Posterior vena cava (tissue), 2 donors: ENCODE measurements around the gene ID2. TPM values are rescaled to one million over a fixed set of nuclear protein-coding genes. Genes with fewer than 3 reads are reported as not detected.
A peak's percentile ranks its signal among the peaks of the same experiment; 100 is the strongest.

ENCODE experiments used
- DNase-seq: peaks from one replicate; pipeline ENCODE4 v3.0.0-alpha.2; 2020; ENCODE audit warnings: low spot score
- intact Hi-C, 2 donors: fragments of 100-400 bp; cut with DNase I; formaldehyde crosslinking; loops; one replicate each; pipeline versions ENCODE4 v1.14.1 to v1.14.2; 2022 to 2023
- total RNA-seq, 2 donors: library from RNA; stranded (reverse); fragmentation: NEBNext Ultra II Directional; extraction: Animal tissue kit (Norgen Biotek cat#: 25700); gene quantifications; one replicate each; pipeline ENCODE4 v1.2.1, GENCODE V29; 2021
- donor health status: DM: yes; HTN: yes; CAD: no.
- donor health status: DM: yes; HTN: yes; CAD: no.

The ID2 gene
- total RNA-seq, 2 donors from 2014 or later, result 82.2 to 135 TPM

DNA sequence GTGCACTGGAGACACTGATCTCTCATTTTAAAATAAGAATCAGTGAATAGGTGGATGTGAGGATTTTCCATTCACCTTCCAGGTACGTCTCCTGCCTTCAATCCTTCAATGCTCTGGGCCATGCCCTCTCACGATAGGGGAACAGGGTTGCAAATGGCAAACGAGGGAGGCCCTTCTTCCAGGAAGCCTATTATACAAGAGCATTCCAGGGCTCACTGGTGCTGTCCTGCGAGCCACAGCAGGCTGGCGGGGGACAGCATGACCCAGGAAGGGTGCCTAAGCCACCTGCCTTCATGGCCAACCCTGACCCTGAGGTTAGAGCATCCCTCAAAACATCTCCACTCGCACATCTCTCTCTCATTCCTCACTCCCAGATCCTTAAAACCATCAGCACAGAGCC lies 20.6 kb upstream of the ID2 start:
- intact Hi-C loops, result no loop called here
- DNase-seq, result peak; percentile 46

DNA sequence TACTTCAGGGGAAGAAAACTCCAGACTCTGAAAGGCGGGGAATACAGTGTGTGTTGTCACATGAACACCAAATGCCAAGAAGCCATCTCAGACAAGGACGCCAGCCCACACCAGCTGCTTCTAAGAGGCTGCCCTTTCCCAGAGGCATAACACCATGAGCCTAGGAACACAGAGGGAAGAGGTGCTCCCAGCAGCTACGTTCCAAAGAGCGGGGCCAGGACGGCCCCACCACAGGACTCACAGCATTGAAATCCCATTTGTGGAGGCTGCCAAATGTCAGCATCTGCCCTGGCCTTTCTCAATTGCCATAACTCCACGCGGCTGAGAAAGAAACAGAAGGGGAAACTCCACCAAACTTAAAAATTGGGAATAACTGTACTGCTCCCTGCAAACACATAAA lies 20.1 kb upstream of the ID2 start:
- intact Hi-C loops, result no loop called here
- peak; percentile 83 for DNase-seq

DNA sequence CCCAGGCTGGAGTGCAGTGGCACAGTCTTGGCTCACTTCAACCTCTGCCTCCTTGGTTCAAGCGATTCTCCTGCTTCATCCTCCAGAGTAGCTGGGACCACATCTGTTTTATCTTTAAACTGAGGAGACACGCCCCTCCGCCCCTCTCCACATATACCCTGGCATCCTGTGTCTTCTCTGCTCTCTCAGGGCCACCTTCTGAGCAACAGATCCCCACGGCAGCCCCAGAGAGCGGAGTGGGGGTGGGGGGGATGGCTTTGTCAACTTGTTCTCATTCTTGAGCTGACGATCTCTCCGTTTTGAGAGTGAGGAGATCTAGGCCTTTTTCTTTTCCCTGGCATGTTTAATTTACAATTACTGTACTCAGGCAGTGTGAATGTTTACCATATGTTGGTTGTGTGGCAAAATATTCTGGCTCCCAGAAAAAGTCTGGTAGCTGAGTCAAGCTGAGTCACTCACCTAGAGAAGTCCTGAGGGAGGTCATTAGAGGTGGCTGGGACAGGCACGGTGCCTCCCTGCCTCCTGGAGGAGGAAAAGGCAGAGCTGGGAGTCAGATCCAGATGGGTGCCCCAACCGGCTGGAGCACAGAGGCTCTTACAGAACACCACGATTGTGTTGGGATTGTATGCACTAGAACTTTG lies 19.5 kb upstream of the ID2 start:
- no peak for DNase-seq
- intact Hi-C loops, result no loop called here

DNA sequence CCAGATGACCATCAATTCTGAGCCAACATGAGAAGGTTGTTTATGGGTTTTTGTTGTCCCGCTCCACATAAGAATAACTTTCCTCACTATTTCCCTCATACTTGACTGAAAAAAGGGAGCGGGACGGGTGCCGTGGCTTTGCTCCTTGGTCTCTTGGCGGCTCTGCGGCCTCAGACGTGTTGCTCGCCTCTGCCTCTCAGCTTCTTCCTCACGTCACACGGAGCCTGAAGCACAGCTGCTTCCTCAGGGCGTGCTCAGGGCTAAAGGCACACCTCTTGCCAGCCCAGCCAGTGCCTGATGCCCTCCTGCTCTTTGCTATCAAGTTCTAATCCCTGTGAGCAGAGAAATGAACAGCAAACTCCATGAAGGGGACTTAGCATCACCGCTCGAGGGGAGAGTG lies 17.9 kb upstream of the ID2 start:
- no peak for DNase-seq
- intact Hi-C loops, result no loop called here

DNA sequence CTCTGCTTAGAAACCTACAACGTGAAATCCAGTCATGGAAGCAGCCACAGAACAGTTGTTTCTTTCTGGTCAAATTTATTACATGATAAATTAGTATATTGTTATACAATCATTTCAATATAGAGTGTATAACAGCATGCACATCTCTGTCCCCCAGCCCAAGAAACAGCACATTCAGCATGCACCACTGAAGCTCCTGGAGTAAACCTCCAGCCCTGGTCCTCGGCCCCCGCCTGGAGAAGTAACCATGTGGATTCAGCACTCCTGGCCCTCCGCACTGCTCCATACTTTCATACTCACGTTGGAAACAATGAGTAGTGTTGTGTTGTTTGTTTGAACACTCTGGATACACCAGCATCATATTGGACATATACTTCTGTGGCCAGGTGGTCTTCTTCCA lies 15.3 kb upstream of the ID2 start:
- DNase-seq, result no peak
- intact Hi-C loops, result loop anchor here in 1 of 2 donors (5.0 kb wide), 1 partner anchor 129 kb away; no protein-coding TSS in a partner anchor

DNA sequence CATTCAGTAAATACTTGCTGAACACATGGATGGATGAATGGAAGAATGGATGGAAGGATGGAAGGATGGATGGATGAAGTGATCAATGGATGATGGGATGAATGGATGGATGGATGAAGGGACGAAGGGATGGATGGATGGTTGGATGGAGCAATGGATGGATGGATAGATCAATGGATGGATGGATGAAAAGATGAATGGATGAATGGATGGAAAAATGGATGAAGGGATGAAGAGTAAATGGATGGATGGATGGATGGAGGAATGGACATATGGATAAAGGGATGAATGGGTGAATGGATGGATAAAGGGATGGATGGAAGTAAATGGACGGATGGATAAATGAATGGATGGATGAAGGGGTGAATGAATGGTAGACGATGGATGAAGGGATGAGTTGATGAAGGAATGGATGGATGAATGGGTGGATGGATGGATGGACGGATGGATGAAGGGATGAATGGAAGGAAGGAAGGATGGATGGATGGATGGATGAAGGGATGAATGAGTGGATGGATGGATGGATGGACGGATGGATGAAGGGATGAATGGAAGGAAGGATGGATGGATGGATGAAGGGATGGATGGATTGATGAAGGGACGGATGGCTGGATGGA lies 13.9 kb upstream of the ID2 start:
- no peak for DNase-seq
- intact Hi-C loops, result loop anchor here in 1 of 2 donors (5.0 kb wide), 1 partner anchor 131 kb away; no protein-coding TSS in a partner anchor

DNA sequence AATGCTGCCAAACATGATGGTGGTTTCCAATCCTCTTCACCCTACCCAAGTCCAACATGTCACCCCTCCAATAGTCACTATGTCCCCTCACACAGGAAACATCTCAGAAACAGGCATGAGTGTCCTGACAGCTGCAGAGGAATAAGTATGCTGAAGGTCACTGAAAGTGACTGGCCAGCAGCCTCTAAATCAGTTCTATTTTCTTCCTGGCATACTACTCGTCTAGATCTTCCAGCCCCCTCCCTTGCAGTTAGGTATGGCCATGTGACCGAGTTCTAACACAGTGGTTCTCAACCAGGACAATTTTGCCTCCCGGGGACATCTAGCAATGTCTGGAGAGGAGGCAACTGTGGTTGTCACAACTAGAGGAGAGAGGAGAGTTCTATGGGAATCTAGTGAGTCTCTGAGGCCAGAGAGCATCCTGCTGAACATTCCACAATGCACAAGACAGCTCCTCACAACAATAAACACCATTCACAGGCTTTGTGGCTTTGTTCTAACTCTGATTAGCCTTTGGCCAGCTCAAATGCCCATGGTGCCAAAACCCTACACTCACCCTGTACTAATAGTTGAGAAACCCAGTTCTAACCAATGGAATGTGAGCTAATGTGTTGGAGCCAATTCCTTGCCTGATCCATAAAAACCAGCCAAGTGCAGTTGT lies 12.6 kb upstream of the ID2 start:
- intact Hi-C loops, result loop anchor here in 1 of 2 donors (5.0 kb wide), 1 partner anchor 132 kb away; no protein-coding TSS in a partner anchor
- no peak for DNase-seq

DNA sequence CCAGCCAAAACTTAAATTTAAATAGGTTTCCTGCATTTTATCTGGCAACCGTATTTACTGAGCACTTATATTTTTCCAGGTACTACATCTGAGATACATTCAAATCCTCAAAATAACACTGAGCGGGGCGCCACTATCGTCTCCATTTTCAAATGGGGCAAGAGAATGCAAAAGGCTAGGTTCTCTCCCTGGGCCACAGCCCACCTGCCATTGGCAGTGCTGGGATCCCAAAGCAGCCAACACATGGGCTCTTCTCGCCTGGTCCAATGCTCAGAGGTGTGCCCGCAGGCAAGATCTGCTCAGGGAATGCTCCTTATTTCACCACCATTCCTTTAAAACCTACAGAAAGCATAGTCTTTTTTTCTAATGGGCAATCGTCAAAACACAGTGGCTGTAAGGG lies 11.3 kb upstream of the ID2 start:
- DNase-seq, result no peak
- intact Hi-C loops, result no loop called here

DNA sequence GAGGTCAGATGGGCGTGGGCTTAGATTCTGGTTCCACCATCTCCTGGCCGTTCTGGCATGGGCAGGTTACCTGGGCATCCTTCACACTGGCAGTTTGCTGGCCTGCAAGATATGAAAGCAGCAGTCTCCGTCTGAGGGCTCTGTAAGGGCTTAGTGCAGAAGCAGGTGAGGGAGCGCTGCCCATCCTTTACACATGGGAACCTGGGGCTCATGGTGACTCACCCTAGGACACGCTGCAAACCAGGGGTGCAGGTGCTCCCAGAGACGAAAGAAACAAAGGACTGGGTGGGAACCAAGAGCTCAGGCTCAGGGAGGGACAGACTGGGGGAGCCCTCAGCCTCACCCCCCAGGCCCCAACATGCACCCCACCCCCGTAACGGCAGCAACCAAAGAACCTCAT lies 10.7 kb upstream of the ID2 start:
- no peak for DNase-seq
- intact Hi-C loops, result no loop called here

DNA sequence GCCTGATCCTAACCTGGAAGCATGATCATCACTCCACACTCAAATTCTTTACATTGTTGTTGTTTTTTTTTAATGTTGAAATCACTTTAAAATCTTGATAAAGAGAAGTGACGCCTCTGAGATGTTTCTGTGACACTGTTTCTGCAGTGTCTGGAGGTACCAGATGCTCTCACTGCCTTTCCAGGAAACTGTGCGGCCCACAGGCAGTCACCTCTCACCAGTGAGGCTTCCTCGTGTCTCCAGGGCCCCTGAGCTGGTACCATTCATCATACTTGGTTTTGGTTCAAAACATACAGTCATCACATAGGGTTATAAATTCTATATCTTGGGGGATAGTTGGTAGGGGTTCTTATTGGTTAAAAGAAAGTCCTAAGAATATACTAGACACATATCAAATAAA lies 10.1 kb upstream of the ID2 start:
- intact Hi-C loops, result no loop called here
- DNase-seq, result no peak

DNA sequence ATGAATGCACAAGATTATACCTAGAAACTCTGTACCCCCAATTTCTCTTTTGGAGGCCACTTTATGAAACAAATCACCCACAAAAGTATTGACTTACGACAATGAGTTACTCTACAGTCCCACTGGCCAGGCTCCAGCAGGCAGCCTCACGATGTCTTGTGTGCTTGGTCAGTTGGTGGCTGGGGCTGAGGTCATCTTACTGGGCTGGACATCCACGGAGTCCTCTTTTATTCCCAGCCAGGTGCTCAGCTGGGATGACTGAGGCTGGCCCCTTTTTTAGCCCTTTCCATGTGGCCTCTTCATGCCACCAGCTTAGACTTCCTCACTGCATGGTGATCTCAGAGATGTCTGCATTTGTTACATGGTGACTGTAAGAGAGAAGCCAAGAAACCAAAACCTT lies 8.9 kb upstream of the ID2 start:
- no peak for DNase-seq
- intact Hi-C loops, result no loop called here

DNA sequence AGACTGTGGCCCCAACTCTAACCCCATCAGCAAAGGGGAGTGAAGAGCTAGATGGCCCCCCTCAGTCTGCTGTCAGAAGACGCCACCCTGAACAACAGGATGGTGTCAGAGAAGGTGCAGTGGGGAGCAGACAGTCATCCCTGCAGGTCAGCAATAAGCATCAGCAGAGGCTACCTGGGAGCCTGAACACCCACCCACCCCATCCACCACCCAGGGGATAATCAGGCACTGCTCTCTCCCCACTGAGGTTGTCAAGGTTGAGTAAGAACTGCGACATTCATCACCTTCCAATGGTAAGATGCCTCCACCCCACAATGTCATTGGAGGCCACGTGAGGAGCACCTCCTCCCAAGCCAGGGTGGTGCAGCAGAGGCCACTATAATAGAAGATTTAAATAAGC lies 8.5 kb upstream of the ID2 start:
- no peak for DNase-seq
- intact Hi-C loops, result no loop called here

DNA sequence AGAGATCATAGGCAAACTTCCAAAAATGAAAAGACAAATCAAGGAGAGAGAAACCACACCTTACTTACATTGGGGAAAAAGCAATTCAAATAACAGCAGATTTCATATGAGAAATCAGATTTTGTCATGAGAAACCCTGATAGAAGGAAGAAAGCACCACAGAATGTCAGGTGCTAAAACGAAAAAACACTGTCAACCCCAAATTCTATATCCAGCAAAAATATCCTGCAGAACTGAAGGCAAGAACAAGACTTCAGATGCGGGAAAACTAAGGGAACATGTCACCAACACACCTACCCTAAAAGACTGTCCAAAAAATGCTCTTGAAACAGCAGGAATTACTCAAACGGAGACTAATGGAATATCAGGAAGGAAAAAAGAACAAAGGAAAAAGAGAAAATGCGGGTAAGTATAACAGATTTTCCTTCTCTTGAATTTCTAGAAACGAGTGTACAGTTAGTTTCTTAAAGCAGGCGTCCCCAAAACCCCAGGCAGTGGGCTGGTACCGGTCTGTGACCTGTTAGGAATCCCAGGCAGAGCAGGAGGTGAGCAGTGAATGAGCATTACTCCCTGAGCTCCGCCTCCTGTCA lies 7.3 kb upstream of the ID2 start:
- DNase-seq, result no peak
- intact Hi-C loops, result no loop called here

DNA sequence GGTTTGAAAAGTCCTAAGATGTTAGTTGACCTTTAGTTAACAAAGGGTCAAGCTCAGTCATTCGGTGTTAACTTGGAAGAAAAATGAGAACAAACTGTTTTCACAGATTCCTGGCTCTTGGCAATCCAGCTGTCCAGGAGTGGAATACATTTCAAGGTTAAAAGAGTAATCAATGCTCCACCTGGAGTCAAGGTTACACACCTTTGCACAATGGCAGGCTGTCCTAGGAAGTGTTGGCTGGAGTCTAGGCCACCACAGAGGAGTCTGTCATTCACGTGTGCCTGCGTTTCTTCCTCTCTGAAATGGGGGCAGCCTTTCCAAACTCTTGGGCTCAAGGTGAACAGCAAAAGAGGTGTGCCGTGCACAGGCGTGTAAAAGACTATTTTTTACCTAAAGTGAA lies 6.3 kb upstream of the ID2 start:
- intact Hi-C loops, result no loop called here
- DNase-seq, result no peak

DNA sequence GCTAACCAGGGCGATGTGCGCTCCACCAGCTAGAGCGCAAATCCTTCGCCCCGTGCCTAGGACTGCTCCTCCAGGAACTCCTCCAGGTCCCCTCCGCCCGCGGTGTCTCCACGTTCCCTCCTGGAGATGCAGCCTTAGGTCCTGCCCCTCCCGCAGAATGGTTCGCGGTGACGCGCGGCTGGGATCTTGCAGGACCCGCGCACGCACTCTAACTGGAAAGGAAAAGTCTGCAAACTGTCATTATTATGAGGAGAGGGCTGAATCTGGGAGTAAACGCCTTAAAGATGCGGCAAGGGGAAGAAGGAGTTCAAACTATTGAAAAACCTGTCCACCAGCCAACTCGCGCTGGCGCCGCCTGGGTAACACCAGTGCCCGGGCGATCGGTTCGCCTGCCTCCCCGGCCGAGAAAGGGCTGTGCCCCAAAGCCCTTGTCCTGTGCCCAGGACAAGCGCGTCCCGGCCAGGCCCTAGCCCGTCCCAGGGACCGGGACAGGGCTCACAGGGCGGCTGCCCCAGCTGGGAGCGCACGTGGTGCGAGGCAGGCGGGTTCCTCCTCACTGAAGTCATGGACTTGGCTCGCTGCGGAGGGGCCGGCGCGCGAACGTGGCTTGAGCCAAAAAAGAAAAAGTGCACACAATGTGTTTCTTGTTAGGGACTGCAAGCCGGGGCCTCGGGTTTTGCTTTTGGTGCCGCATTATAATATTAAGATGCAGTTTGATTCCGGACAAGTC lies 5.5 kb upstream of the ID2 start:
- intact Hi-C loops, result no loop called here
- peak; percentile 96 for DNase-seq

DNA sequence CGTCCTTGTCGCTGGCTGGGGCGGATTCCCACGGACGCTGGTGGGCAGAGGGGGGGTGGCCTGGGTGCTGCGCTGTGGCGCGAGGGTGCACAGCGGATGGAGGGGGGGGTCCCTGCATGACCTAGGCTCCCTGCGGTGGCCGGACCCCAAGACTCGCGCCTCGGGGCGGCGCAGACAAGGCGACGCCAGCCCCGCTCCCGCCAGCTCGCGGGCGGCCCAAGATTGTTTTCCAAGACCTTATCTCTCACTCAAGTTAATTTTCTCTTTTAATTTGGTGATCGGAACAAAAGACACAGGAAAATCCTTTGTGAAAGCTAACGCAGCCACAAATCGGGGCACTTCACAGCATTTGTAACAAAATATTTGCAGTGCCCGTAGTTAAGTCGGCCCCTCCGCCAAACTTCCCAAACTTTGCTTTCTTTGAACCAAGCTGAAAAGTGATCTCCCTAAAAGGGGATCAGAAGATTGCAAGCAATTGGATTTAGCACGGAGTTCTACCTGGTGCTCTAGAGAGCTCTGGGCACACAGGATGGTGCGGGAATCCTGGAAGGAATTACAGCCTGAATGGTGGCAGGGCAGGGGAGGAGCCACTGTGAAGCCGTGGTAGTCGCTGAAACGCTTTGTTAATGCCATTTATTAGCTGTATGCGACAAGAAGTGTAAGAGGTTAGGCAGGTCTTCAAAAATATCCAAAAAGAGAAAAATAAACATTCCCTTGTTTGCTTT lies 4.8 kb upstream of the ID2 start:
- intact Hi-C loops, result no loop called here
- no peak for DNase-seq

DNA sequence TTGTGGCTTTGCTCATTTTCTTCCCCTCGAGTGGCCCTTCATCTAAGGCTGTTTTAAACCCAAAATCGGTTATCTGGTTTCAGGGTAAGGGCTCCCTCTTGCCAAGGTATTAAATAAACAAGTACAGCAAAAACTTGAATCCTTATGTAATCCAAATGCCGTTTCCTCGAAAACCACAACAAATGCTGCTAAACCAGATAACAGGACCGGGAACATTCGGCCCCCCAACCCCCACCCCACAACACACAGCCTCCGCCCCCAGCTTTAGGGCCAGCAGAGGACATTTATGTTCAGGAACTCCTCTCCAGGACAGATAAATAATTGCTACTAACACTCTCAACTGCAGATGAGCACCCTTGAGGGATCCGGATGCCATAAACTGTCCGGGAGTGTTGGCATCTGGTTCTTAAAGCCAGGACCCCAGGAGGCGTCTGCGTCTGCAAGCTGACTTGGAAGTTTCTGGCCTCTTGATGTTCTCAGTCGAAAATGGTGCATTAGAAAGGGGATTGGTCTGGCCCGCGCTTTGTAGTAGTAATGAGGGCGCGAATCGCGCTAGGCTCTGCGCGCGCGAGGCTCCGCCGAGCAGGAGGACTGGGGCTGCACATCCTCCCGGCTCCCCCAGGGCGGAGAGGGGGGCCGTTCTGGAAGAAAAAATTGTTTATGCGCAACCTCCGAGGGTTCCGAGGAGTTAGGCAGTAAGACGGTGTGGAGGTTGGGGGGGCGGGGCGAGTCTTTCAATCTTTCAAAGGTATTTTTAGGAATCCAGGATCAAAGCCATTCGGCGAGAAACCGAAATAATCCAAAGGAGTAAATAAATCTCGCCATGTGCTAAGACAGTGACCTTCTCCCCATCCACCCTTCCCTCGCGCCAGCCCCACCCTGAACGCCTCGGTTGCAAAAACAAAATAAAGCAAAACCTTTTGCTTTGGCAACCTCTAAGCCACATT lies 3.9 kb upstream of the ID2 start:
- intact Hi-C loops, result no loop called here
- no peak for DNase-seq
